ENCODE measurements around the gene ZNF592. TPM values are rescaled to one million over a fixed set of nuclear protein-coding genes. Genes with fewer than 3 reads are reported as not detected.

ZNF592 gene
- total and polyA plus RNA-seq, 9 of the 15 experiments (the other 6 are each of a cell fraction or from before 2014, with no cell fraction given): 0.88 to 23.8 (median 7.4) TPM

GRCh38 chr15:84833447-84834228, 85.2 kb downstream of the ZNF592 start (continued):
- TF ChIP-seq PKNOX1 (IDR thresholded peaks at IDR 0.05): peak; percentile 33; the same call in 1 of the 2 replicates

GRCh38 chr15:84834229-84834955, 86.0 kb downstream of the ZNF592 start:
- in situ Hi-C loops (cut with MboI): no loop called here
- Histone ChIP-seq H3K4me1 (replicated peaks in 1 of 2; ENCODE audit: control insufficient read depth in 2 of 2, insufficient read depth in 2 of 2, low read length in 2 of 2) (peaks cover 10 to 18% of the 10 kb centered on the region in 2 experiments; a peak in 4 of 5 replicates), H3K4me3 (no peak overlapping the region), H3K4me2 (ENCODE audit: insufficient read depth, low read length) (no peak overlapping the region), H3K27ac (ENCODE audit: extremely low read depth, low read depth, low read length) (no peak overlapping the region), H4K20me1 (replicated peaks; ENCODE audit: control insufficient read depth, insufficient read depth, low read length) (no peaks in the 10 kb centered on the region), H3K79me2 (ENCODE audit: control insufficient read depth, insufficient read depth, low read length) (no peaks in the 10 kb centered on the region), H3K9ac (ENCODE audit: insufficient read depth in 1 of 2, low read depth in 2 of 2, low read length in 2 of 2) (peak overlapping the region in 1 of 2 experiments; percentile 19; a peak in 1 of 4 replicates), H3K36me3 (ENCODE audit: control insufficient read depth, insufficient read depth, low read length) (no peaks in the 10 kb centered on the region), H2AFZ (ENCODE audit: low read depth, low read length) (no peak overlapping the region), H3K9me3 (replicated peaks; ENCODE audit: control insufficient read depth, insufficient read depth, low read depth, low read length) (no peaks in the 10 kb centered on the region), H3K9me1 (ENCODE audit: control insufficient read depth, insufficient read depth, low read length) (no peaks in the 10 kb centered on the region), H3K27me3 (ENCODE audit: control insufficient read depth in 2 of 2, insufficient read depth in 2 of 2, low read length in 2 of 2) (peaks cover 0 to 4% of the 10 kb centered on the region in 2 experiments; a peak in 2 of 5 replicates)
- BruUV-seq (replicated peaks): no TSS peak
- DNase-seq (ENCODE audit: extremely low read depth in 1 of 4, low spot score in 3 of 4) (no peak), FAIRE-seq (no peak), ATAC-seq (no peak; the same call in 2 of the 3 replicates)
- CTCF ChIA-PET (ENCODE audit: low intra/inter-chr PET ratio): no interaction called here
- POLR2A ChIA-PET: no interaction called here
- WGBS (ENCODE audit: insufficient coverage, low coverage, missing lambda C conversion rate): 22% methylated on average over 4 of the region's 4 CpGs
- intact Hi-C loops (cut with micrococcal nuclease): no loop called here
- no peak for TF ChIP-seq MAFF (IDR thresholded peaks at IDR 0.05; ENCODE audit: low read length)
- TF ChIP-seq HEY1 (CRISPR knock-in tag; IDR thresholded peaks at IDR 0.05; ENCODE audit: borderline replicate concordance): no peak
- TF ChIP-seq YY1 (IDR thresholded peaks at IDR 0.05; ENCODE audit: borderline replicate concordance in 1 of 3, control insufficient read depth in 1 of 3, extremely low read depth in 1 of 3, insufficient read depth in 3 of 3, insufficient read length in 1 of 3, insufficient replicate concordance in 2 of 3, low read depth in 1 of 3, low read length in 2 of 3): no peak
- no peak for TF ChIP-seq CCNT2 (IDR thresholded peaks at IDR 0.05; ENCODE audit: borderline replicate concordance, extremely low read depth, insufficient read length, low read depth, low read length)
- TF ChIP-seq ASH1L (IDR thresholded peaks at IDR 0.05; ENCODE audit: borderline replicate concordance, low read depth, partially characterized antibody): no peak
- TF ChIP-seq L3MBTL2 (IDR thresholded peaks at IDR 0.05): no peak
- no peak for TF ChIP-seq ATF7 (IDR thresholded peaks at IDR 0.05)
- TF ChIP-seq ATF2 (CRISPR knock-in tag; IDR thresholded peaks at IDR 0.05): no peak
- no peak for TF ChIP-seq ZNF699 (CRISPR knock-in tag; IDR thresholded peaks at IDR 0.05; ENCODE audit: insufficient replicate concordance)
- no peak for TF ChIP-seq SMARCC2 (IDR thresholded peaks at IDR 0.05; ENCODE audit: low read depth)

All from K562 (cell line).